HG02870 (cell line): ENCODE results near the gene LBX1.
"Not testable (repeated sequence)": the region's sequence is repeated elsewhere in the genome, so short reads cannot be mapped to it uniquely, and the experiment has no call there.

ENCODE experiments used
- ATAC-seq: cut with Tn5 transposase; IDR thresholded peaks from one replicate; pipeline ENCODE4 v1.9.1; 2021; ENCODE audit warnings: mild to moderate bottlenecking, moderate library complexity; ENCODE audit not compliant: unreplicated experiment

LBX1 gene

GRCh38 chr10:101214446-101215396, 14.5 kb downstream of the LBX1 start:
- ATAC-seq = no peak

- ATAC-seq = no peak
Measured at GRCh38 chr10:101208543-101208942, 20.7 kb downstream of the LBX1 start.

- ATAC-seq = no peak
Measured at GRCh38 chr10:101207026-101207425, 22.2 kb downstream of the LBX1 start.

- not testable (repeated sequence) for ATAC-seq
Measured at GRCh38 chr10:101202667-101203066, 26.6 kb downstream of the LBX1 start.

- ATAC-seq = not testable (repeated sequence)
Measured at GRCh38 chr10:101198326-101198977, 30.8 kb downstream of the LBX1 start.

- no peak for ATAC-seq
Measured at GRCh38 chr10:101195921-101196320, 33.3 kb downstream of the LBX1 start.

GRCh38 chr10:101189461-101190401, 39.5 kb downstream of the LBX1 start:
- no peak for ATAC-seq

- no peak for ATAC-seq
Measured at GRCh38 chr10:101188942-101189341, 40.3 kb downstream of the LBX1 start.

GRCh38 chr10:101183458-101184183, 45.6 kb downstream of the LBX1 start:
- ATAC-seq = no peak

GRCh38 chr10:101182936-101183335, 46.3 kb downstream of the LBX1 start:
- no peak for ATAC-seq
